Spleen (tissue), 7 donors: Measurements from ENCODE around the gene CREB3.

ENCODE experiments used
- CTCF ChIP-seq, 11 experiments: fragments of 200-600 bp in 7 of 11; fragments of 450-650 bp in 4 of 11; sonication (generic) in 4 of 11; IDR thresholded peaks in 8 of 11; conservative IDR thresholded peaks in 3 of 11; 1 replicate in 7 of 11; 2 replicates in 4 of 11; pipeline versions ENCODE4 v1.4.0 to v1.8.0; 2016 to 2021; ENCODE audit warnings: antibody characterized with exemption in 11 of 11, inconsistent platforms in 4 of 11, mild to moderate bottlenecking in 1 of 11
- POLR2A ChIP-seq, 3 donors: fragments of 450-650 bp; IDR thresholded peaks; one replicate each; pipeline ENCODE4 v1.5.1; 2017; ENCODE audit warnings: antibody characterized with exemption in 3 of 3, mild to moderate bottlenecking in 1 of 3
- POLR2AphosphoS5 ChIP-seq, 3 donors: sonication (generic); formaldehyde crosslinking; IDR thresholded peaks; one replicate each; pipeline ENCODE4 v1.5.1; 2017; ENCODE audit warnings: antibody characterized with exemption in 3 of 3
- donor health status: DM: no; HTN: no; CAD: no; lungs with moderate emphysema.
- donor health status: DM: no; HTN: no; CAD: no.
- donor health status: DM: no; HTN: no; CAD: no.

- TF ChIP-seq POLR2A (IDR thresholded peaks at IDR 0.05) (no peak), CTCF (IDR thresholded peaks at IDR 0.05 in 8 of 11, conservative IDR thresholded peaks at IDR 0.05 in 3 of 11) (no peak), POLR2AphosphoS5 (IDR thresholded peaks at IDR 0.05) (peak in 2 of 3 donors; percentile 69 to 75)
These were observed 32.4 kb upstream of the CREB3 start for GRCh38 chr9:35700031-35700430.
